ENCODE results near the gene THSD7A.

- TF ChIP-seq CTCF (IDR thresholded peaks at IDR 0.05; ENCODE audit: insufficient read depth, low read depth, low read length) (no peak), EZH2 (IDR thresholded peaks at IDR 0.05; ENCODE audit: insufficient read depth, low read length) (no peak)
These were observed 218.6 kb downstream of the THSD7A start for GRCh38 chr7:11613292-11613930.
